SK-N-SH (cell line): ENCODE data around the gene SMPD1.

ENCODE experiments used
- ELF1 ChIP-seq: IDR thresholded peaks from 2 replicates; pipeline ENCODE4 v1.4.0; 2012
- EP300 ChIP-seq, 2 experiments: IDR thresholded peaks; 2 replicates each; pipeline versions ENCODE4 v1.4.0 to v1.6.1; 2012; ENCODE audit warnings: borderline replicate concordance in 1 of 2, low read depth in 1 of 2, low read length in 1 of 2
- EZH2phosphoT487 ChIP-seq: fragments of 200-600 bp; sonication (generic); IDR thresholded peaks from 2 replicates; pipeline ENCODE4 v1.6.1; 2017; ENCODE audit warnings: low read depth, mixed run types, mild to moderate bottlenecking, antibody characterized with exemption, moderate library complexity, borderline replicate concordance
- FOXM1 ChIP-seq: IDR thresholded peaks from 2 replicates; pipeline ENCODE4 v1.4.0; 2012; ENCODE audit warnings: low read depth, mild to moderate bottlenecking
- GATA2 ChIP-seq: sonication (generic); formaldehyde crosslinking; IDR thresholded peaks from 2 replicates; pipeline ENCODE4 v1.5.0; 2020; ENCODE audit warnings: mild to moderate bottlenecking, missing genetic modification reagents
- NRF1 ChIP-seq: IDR thresholded peaks from 2 replicates; pipeline ENCODE4 v1.6.1; 2012; ENCODE audit warnings: low read depth, mild to moderate bottlenecking, low read length
- POLR2AphosphoS5 ChIP-seq: IDR thresholded peaks from 2 replicates; pipeline ENCODE4 v1.6.1; 2012; ENCODE audit warnings: low read depth, low read length
- RCOR1 ChIP-seq: fragments of 150-350 bp; IDR thresholded peaks from 2 replicates; pipeline ENCODE4 v1.6.1; 2017; ENCODE audit warnings: antibody characterized with exemption, low read length
- RFX5 ChIP-seq: IDR thresholded peaks from 2 replicates; pipeline ENCODE4 v1.6.1; 2012; ENCODE audit warnings: mild to moderate bottlenecking, improper control_type of control experiment, low read length
- YY1 ChIP-seq: IDR thresholded peaks from 2 replicates; pipeline ENCODE4 v1.4.0; 2012; ENCODE audit warnings: low read depth, mild to moderate bottlenecking
- TF ChIP-seq, protein P1 (sequence below): fragments of 200-600 bp; sonication (generic); IDR thresholded peaks from 2 replicates; pipeline ENCODE4 v1.6.1; 2017; ENCODE audit warnings: antibody characterized with exemption, mild to moderate bottlenecking, moderate library complexity
- TF ChIP-seq, protein P2 (sequence below): IDR thresholded peaks from 2 replicates; pipeline ENCODE4 v1.4.0; 2012; ENCODE audit warnings: low read depth
- TF ChIP-seq, protein P3 (sequence below): IDR thresholded peaks from 2 replicates; pipeline ENCODE4 v1.6.1; 2012; ENCODE audit warnings: mild to moderate bottlenecking, low read depth, low read length, moderate library complexity

DNA sequence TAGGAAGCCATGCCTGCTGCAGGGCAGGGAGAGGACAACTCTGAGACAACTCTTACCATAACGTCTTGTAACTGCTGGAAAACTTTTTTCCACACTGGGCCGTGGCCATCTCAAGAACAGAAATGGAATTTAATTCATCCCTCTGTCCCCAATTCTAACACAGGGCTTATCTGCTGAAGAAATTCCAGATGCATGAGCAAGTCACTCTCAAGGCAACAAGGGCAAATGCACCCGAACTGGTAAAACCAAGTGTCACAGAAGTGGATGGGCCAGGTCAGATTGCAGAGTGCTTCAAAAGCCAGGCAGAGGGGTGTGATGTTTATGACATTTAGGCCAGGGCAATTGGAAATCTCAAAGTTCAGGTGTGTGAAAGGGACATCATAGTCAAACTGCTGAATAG, 7.4 kb downstream of the SMPD1 start:
- TF ChIP-seq EZH2phosphoT487 = no peak
- no peak for TF ChIP-seq NRF1
- TF ChIP-seq, protein P1, sequence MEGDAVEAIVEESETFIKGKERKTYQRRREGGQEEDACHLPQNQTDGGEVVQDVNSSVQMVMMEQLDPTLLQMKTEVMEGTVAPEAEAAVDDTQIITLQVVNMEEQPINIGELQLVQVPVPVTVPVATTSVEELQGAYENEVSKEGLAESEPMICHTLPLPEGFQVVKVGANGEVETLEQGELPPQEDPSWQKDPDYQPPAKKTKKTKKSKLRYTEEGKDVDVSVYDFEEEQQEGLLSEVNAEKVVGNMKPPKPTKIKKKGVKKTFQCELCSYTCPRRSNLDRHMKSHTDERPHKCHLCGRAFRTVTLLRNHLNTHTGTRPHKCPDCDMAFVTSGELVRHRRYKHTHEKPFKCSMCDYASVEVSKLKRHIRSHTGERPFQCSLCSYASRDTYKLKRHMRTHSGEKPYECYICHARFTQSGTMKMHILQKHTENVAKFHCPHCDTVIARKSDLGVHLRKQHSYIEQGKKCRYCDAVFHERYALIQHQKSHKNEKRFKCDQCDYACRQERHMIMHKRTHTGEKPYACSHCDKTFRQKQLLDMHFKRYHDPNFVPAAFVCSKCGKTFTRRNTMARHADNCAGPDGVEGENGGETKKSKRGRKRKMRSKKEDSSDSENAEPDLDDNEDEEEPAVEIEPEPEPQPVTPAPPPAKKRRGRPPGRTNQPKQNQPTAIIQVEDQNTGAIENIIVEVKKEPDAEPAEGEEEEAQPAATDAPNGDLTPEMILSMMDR = no peak
- TF ChIP-seq, protein P2, sequence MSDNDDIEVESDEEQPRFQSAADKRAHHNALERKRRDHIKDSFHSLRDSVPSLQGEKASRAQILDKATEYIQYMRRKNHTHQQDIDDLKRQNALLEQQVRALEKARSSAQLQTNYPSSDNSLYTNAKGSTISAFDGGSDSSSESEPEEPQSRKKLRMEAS = no peak
- TF ChIP-seq FOXM1 = no peak
- TF ChIP-seq ELF1 = no peak
- TF ChIP-seq GATA2 (CRISPR knock-in tag) = no peak
- no peak for TF ChIP-seq YY1
- TF ChIP-seq, protein P3, sequence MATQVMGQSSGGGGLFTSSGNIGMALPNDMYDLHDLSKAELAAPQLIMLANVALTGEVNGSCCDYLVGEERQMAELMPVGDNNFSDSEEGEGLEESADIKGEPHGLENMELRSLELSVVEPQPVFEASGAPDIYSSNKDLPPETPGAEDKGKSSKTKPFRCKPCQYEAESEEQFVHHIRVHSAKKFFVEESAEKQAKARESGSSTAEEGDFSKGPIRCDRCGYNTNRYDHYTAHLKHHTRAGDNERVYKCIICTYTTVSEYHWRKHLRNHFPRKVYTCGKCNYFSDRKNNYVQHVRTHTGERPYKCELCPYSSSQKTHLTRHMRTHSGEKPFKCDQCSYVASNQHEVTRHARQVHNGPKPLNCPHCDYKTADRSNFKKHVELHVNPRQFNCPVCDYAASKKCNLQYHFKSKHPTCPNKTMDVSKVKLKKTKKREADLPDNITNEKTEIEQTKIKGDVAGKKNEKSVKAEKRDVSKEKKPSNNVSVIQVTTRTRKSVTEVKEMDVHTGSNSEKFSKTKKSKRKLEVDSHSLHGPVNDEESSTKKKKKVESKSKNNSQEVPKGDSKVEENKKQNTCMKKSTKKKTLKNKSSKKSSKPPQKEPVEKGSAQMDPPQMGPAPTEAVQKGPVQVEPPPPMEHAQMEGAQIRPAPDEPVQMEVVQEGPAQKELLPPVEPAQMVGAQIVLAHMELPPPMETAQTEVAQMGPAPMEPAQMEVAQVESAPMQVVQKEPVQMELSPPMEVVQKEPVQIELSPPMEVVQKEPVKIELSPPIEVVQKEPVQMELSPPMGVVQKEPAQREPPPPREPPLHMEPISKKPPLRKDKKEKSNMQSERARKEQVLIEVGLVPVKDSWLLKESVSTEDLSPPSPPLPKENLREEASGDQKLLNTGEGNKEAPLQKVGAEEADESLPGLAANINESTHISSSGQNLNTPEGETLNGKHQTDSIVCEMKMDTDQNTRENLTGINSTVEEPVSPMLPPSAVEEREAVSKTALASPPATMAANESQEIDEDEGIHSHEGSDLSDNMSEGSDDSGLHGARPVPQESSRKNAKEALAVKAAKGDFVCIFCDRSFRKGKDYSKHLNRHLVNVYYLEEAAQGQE = no peak
- no peak for TF ChIP-seq RCOR1
- TF ChIP-seq POLR2AphosphoS5 = no peak
- no peak for TF ChIP-seq RFX5
- TF ChIP-seq EP300 (IDR thresholded peaks at IDR 0.05; ENCODE audit: borderline replicate concordance in 1 of 2, low read depth in 1 of 2, low read length in 1 of 2) = no peak
